Left renal pelvis (tissue), 4 donors: ENCODE data around the gene TRMT1. TPM values are rescaled to one million over a fixed set of nuclear protein-coding genes. Genes with fewer than 3 reads are reported as not detected.

Experiments
- DNase-seq, 4 donors: peaks; one replicate each; pipeline ENCODE4 v3.0.0-alpha.2; 2013; ENCODE audit warnings: low read depth in 4 of 4, low spot score in 3 of 4
- polyA plus RNA-seq, 4 donors: library from polyadenylated mRNA; unstranded; fragments of 120-200 nt; gene quantifications; one replicate each; pipeline ENCODE4 v1.2.1, GENCODE V29; 2013; ENCODE audit not compliant: insufficient read length in 4 of 4

The TRMT1 gene
- polyA plus RNA-seq, 4 donors: 26.0 to 44.9 (median 35.0) TPM

DNA sequence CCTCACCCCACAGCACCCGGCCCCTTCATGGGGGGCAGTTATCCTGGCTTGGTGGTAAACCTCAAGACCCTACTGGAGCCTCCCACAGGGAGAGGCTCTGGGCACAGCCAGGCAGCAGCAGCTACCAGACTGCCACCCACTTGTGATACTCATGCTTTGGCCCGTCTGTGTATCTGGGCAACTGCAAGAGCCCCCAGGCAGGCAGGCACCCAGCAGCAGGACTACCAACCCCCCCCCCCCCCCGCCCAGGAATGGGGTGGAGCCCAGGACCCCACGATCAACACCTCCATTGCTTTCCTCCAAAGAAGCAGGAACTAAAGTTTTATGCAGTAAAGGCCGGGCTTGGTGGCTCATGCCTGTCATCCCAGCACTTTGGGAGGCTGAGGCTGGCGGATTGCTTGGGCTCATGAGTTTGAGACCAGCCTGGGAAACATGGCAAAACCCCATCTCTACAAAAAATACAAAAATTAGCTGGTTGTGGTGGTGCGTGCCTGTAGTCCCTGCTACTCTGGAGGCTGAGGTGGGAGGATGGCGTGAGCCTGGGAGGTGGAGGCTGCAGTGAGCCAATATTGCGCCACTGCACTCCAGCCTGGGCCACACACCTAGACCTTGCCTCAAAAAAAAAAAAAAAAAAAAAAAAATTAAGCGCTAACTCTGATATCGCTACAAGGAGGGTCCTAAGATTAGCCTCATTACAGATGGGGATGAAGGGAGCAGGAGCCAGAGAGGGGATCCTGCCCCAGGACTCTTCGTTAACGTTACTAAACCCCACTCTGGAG, 12.8 kb downstream of the TRMT1 start:
- DNase-seq: no peak

- no peak for DNase-seq
These were observed 13.6 kb downstream of the TRMT1 start, which contains the start of gene LYL1 for GRCh38 chr19:13102666-13103580. Gene LYL1 (minus strand): TSS chr19:13102858. CDS start chr19:13101171, 1,687 bp downstream.

GRCh38 chr19:13102416-13102665, 14.2 kb downstream of the TRMT1 start:
- no peak for DNase-seq

DNA sequence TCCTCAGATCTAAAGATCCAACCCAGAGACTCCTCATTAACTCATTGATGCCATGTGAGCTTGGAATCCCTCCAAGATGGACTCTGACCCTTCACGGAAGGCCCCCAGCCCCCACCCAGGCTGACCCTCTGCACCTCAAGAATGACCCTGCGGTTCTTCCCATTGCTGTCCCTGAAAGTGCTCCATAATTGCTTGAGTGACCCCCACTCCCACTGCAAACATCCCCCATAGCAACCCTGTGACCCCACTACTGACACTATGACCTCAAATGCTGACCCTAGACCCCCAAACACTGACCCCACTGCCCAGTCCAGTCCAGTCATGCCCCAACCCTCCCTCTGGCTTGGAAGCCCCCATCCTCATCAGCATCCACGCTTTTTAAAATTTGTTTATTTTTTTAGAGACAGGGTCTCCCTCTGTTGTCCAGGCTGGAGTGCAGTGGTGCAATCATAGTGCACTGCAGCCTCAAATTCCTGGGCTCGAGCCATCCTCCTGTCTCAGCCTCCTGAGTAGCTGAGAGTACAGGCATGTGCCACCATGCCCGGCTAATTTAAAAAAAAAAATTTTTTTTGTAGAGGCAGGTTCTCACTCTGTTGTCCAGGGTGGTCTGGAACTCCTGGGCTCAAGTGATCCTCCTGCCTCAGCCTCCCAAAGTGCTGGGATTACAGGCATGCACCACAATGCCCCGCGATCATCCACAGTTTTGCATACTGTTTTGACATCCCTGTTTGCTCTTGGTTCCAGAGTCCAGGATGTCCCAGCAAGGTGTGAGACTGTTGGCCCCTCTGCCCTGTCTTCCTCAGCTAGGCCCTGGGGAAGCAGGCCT, 14.7 kb downstream of the TRMT1 start:
- no peak for DNase-seq

GRCh38 chr19:13100841-13101589, 15.5 kb downstream of the TRMT1 start:
- DNase-seq: no peak

- no peak for DNase-seq
These were observed 16.4 kb downstream of the TRMT1 start for GRCh38 chr19:13100031-13100588.

DNA sequence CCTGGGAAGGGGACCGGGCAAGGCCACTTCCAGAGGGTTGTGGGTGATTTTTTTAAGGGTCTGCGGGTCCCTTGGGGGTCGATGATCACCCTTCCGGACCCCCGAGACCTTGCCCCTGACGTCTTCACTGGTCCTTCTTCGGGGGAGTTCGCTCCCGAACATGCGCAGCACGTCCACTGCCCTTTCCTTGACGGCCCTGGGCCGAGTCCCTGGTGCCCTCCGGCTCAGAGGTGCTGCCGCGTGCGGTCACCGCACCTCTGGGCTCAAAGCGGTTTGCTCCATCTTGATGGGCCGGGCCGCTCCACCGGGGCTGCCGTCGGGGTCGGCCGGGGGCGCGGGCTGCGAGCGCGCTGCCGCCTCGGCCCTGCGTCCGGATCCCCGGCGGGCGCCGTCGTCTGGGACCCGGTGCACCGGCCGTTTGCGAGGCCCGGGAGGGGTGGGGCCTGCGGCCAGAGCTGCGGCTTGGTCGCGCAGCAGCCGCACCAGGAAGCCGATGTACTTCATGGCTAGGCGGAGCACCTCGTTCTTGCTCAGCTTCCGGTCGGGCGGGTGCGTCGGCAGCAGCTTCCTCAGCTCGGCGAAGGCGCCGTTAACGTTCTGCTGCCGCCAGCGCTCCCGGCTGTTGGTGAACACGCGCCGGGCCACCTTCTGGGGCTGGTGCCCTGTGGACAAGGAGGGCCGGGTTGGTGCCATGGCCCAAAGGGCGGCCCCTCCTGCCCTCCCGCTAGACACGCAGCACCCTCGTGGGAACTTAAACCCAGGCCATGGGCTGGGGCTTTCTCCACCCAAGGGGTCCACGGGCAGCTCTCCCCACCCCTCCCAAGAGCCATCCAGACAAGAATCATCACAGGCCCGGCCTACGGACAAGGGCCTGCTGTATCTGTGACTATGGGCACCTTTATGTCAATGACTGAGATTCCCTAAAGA, 17.2 kb downstream of the TRMT1 start:
- DNase-seq: no peak

DNA sequence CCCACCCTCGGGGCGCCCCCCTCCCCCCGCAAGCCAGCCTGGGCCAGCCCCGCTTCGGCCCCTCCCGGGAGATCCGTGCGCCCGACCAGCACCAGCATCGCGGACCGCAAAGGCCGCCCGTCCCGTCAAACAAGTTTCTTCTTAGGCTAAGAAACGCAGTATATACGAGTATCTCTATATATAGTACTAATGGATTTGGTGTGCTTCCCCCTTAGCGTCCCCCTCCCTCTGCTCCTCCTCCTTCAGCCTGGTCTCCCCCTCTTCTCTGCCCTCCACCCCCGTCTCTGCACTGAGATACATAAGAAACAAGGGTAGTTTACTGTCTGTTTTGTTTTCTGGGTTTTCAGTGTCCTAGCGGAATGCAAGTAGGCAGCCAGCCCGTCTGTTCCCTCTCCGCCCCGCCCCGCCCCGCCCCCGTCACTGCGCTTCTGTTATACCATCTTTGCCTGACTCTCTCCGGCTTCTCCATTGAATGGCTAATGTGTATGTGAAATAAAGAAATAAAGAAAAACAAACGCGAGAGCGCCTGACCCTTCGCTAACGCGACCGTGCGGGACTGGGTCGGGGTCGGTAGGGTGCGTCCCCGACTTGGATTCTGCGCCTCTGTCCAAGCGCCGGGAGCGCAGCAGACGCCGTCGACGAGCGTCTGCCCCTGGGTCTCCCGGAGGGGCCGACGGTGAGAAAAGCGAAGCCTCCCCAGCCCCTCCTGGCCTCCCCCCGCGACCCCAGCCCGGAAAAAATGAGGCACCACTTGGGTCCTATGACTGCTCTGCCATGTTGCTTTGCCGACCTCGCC, 18.1 kb downstream of the TRMT1 start:
- no peak for DNase-seq

- no peak for DNase-seq
These were observed 18.9 kb downstream of the TRMT1 start for GRCh38 chr19:13097463-13098258.

- no peak for DNase-seq
These were observed 19.5 kb downstream of the TRMT1 start for GRCh38 chr19:13097033-13097462.

DNA sequence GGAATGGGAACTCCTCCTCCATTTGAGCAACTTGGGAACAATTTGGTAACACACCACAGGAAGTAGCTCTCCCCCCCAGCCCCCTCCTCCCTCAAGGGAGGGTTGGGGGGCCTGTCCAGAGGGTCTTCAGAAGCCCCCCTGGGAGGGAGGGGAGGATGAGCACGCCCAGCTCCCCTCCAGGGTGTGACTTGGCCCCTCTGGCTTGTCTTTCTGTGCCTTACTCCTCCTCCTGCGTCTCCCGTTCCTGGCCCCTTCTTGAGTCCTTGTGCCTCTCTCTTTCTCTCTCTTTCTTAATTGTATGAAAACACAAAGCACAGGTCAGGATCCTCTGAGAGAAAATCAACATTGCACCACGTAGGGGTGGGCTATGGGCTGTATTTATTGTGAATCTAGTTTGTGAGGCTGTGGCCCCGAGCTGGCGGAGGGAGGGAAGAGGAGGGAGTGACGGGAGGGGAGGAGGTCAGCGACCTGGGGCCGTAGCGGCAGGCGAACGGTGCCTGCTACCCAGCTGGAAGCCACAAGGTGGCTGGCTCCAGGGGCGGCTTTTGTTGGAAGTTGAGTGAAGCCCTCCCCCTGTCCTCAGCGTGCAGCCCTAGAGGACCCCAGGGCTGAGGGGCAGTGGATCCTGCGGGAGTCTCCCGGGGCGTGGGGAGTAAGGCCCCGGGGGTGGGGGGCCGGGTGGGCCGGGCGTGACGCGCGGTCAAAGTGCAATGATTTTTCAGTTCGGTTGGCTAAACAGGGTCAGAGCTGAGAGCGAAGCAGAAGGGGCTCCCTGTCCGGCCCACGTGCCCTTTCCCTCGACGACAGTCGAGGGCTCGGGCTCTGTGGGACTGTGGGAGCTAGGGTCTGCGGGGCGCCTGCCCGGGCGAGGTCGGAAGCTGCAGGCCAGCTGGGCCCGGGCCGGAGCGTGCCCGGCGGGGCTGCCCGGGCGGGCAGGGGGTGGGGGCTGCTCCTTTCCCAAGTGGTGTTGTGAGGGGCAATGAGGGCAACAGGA, 20.3 kb downstream of the TRMT1 start:
- DNase-seq: no peak

DNA sequence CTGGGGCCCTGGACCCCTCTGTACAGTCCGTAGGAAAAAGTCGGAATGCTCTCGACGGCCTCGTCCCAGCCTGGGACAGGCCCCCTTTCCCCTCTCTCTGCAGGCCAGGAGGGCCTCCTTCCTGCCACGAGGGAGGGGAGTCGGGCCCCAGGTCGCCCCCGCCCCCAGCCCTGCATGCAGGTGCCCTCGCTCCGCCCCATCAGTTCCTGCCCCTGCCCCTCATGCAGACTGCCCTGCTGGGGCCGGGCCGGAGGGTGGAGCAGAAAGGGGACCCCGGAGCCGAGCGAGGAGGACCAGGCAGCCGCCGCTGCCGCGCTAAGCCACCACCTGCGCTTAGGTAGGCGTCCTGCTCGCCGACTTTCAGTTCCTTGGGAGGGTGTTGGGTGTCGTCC, 21.2 kb downstream of the TRMT1 start:
- no peak for DNase-seq

DNA sequence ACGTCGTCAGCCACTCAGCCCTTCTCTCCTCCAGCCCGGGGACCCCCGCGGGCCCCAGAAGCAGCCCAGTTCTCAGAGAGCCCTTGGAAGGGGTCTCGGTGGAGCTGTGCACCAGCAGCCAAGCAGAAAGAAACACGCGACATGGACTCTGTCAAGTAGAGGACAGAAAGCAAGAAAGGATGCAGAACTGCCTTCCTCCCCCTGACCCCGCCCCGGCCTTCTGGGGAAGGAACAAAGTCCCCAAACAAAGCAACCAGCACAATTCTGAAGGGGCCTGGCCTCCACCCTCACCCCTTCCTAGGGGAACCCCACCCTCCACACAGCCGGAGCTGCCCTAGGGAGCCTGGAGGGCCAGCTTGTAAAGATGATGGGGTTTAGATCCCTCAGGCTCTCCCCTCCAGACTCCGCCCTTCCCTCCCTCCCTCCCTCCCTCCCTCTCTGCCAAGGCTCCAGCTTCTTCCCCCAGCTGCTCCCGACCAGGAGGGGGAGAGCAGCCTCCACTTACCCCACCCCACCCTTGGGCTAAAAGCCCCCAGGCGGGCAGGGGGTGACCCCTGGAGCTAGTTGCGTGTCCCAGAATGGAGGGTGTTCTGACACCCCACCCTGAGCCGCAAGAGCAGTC, 21.7 kb downstream of the TRMT1 start:
- no peak for DNase-seq

- no peak for DNase-seq
These were observed 22.4 kb downstream of the TRMT1 start for GRCh38 chr19:13094106-13094504.

DNA sequence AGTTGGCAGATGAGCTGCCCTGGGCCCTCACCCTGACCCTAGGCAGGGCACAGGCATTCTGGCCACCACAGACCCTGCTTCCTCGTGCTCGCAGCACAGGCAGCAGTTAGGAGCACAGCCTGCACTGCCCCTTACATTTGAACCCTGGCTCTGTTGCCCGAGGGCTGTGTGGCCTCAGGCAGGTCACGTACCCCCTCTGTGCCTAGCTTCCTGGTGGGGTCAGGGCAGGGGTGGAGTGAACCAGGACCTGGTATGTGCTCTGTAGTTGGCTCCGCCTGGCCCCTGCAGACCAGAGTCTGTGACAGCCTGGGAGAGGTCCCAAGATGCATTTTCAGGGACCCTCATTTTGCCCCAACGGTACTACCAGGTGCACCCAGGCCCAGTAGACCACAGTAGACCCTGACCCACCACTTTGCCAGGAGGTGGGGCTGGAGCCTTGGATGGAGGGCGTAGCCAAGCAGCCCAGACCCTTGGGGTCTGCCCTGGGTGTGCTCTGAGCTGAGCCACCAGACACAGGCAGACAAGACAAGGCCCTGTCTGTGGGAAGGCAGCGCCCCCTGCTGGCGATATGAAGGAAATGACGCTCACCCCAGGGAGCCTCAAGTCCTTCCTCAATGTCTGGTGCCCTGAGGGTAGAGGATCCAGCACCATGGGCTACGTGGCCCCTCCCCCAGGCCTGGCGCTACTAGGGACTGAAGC, 23.0 kb downstream of the TRMT1 start:
- DNase-seq: no peak
